Measurements from ENCODE around the gene NAALADL2. TPM values are rescaled to one million over a fixed set of nuclear protein-coding genes. Genes with fewer than 3 reads are reported as not detected.

NAALADL2 gene
- total RNA-seq, 1 experiment from 2014 or later, result 1.6 TPM

DNA sequence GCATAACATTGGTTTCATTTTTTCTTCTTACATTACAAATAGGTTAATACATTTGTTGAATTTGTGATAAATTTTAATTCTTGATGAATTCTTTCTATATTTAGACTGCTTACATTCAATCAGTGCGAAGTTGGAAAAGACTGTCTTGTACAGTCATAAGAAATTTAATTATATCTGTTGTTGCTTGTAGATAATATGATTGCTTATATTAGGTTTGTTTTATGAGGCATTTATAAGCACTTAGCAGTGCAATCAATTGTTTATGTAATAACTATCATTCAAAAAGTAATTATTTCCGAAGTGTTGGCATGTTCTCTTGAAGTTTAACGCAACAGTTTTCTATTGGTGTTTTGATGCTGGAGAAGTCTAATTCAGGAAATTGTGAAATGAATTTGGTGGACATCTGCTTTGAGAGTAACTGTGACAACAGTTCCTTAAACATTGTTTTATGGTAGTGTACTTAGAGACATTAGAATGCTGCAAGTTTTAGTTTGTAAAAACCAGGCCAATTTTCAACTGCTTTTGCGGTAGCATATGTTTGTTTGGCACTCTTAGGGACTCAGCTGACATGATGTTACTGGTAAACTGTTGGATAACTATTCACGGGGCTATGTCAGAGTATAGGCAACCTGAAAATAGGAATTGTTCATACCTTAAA lies 99.7 kb downstream of the NAALADL2 start:
- Histone ChIP-seq H3K56ac (ENCODE audit: insufficient read length, low read depth, low read length) (no peak overlapping the region), H4K8ac (replicated peaks; ENCODE audit: insufficient read length, low read depth, low read length) (no peak overlapping the region), H3K4ac (ENCODE audit: low read depth, low read length) (no peak overlapping the region), H2BK12ac (ENCODE audit: insufficient read length, low read depth, low read length) (no peak overlapping the region), H2AFZ (ENCODE audit: low read length) (no peak overlapping the region), H3K79me2 (ENCODE audit: insufficient read depth, low read length) (no peaks in the 10 kb centered on the region), H3K4me1 (ENCODE audit: insufficient read depth, low read length) (no peaks in the 10 kb centered on the region), H4K5ac (ENCODE audit: insufficient read length, low read depth, low read length) (no peak overlapping the region), H2AK5ac (ENCODE audit: insufficient read length, low read length) (no peak overlapping the region), H2BK15ac (ENCODE audit: low read depth, low read length) (no peak overlapping the region), H2BK120ac (ENCODE audit: low read depth, low read length, poor library complexity, severe bottlenecking) (no peak overlapping the region), H3K79me1 (ENCODE audit: insufficient read depth, low read depth, low read length, poor library complexity, severe bottlenecking) (no peaks in the 10 kb centered on the region), H3K9me3 (ENCODE audit: control insufficient read depth, low read depth, low read length) (no peaks in the 10 kb centered on the region), H2BK20ac (ENCODE audit: low read depth, low read length, poor library complexity, severe bottlenecking) (no peak overlapping the region), H3K4me2 (ENCODE audit: insufficient read depth, insufficient read length, low read length) (no peak overlapping the region), H3K18ac (ENCODE audit: insufficient read length, low read depth, low read length) (no peak overlapping the region), H2BK5ac (ENCODE audit: insufficient read length, low read length) (no peak overlapping the region), H4K20me1 (ENCODE audit: control insufficient read depth, insufficient read depth, insufficient read length) (no peaks in the 10 kb centered on the region), H3K14ac (ENCODE audit: insufficient read depth, low read length) (no peak overlapping the region), H3K9ac (ENCODE audit: extremely low read depth, insufficient read length, low read length) (no peak overlapping the region), H4K91ac (ENCODE audit: insufficient read length, low read depth, low read length) (no peak overlapping the region), H3T11ph (ENCODE audit: low read length) (no peak overlapping the region), H3K23me2 (ENCODE audit: insufficient read length, low read depth, low read length, poor library complexity, severe bottlenecking) (no peaks in the 10 kb centered on the region), H3K27ac (ENCODE audit: insufficient read length, low read depth, low read length) (no peak overlapping the region), H3K27me3 (ENCODE audit: insufficient read depth, low read length) (no peaks in the 10 kb centered on the region), H3K23ac (ENCODE audit: insufficient read length, low read depth, low read length) (no peak overlapping the region)
- Mint-ChIP-seq H3K27me3 (ENCODE audit: low read depth) (no peaks in the 10 kb centered on the region), H3K9me3 (no peaks in the 10 kb centered on the region), H3K4me3 (no peak overlapping the region), H3K27ac (no peak overlapping the region), H3K4me1 (peaks cover 14 to 19% of the 10 kb centered on the region in 2 experiments), H3K36me3 (ENCODE audit: insufficient read depth in 1 of 3, low read depth in 3 of 3) (no peaks in the 10 kb centered on the region)
- no CpG with 5 or more reads among the region's 5 CpGs for WGBS (ENCODE audit: extremely low coverage, insufficient read length, low lambda C conversion rate)
- TF ChIP-seq, protein P1, sequence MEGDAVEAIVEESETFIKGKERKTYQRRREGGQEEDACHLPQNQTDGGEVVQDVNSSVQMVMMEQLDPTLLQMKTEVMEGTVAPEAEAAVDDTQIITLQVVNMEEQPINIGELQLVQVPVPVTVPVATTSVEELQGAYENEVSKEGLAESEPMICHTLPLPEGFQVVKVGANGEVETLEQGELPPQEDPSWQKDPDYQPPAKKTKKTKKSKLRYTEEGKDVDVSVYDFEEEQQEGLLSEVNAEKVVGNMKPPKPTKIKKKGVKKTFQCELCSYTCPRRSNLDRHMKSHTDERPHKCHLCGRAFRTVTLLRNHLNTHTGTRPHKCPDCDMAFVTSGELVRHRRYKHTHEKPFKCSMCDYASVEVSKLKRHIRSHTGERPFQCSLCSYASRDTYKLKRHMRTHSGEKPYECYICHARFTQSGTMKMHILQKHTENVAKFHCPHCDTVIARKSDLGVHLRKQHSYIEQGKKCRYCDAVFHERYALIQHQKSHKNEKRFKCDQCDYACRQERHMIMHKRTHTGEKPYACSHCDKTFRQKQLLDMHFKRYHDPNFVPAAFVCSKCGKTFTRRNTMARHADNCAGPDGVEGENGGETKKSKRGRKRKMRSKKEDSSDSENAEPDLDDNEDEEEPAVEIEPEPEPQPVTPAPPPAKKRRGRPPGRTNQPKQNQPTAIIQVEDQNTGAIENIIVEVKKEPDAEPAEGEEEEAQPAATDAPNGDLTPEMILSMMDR (conservative IDR thresholded peaks at IDR 0.05), result no peak
- no peak for DNase-seq

Data from H9 (cell line).